CD14-positive monocyte (primary cell): Measurements from ENCODE around the gene SINHCAF. TPM values are rescaled to one million over a fixed set of nuclear protein-coding genes. Genes with fewer than 3 reads are reported as not detected.
"Not testable (repeated sequence)": the region's sequence is repeated elsewhere in the genome, so short reads cannot be mapped to it uniquely, and the experiment has no call there.

Source experiments
- DNase-seq, 3 donors: peaks; one replicate each; pipeline ENCODE4 v3.0.0-alpha.2; 2011 to 2022
- H2AFZ ChIP-seq: 2 replicates; pipeline ENCODE4 v1.6.0; 2012; ENCODE audit warnings: mild to moderate bottlenecking, low read depth, low read length, inconsistent platforms; ENCODE audit not compliant: insufficient read depth, poor library complexity, severe bottlenecking
- H3K27ac ChIP-seq, 2 donors: 1 replicate in 1 of 2; 2 replicates in 1 of 2; pipeline ENCODE4 v1.5.1; 2012 to 2013; ENCODE audit warnings: low read length in 2 of 2, control low read depth in 1 of 2, inconsistent platforms in 1 of 2, low read depth in 1 of 2, mild to moderate bottlenecking in 1 of 2
- H3K27me3 ChIP-seq, 2 donors: one replicate each; pipeline versions ENCODE4 v1.6.0 to v1.6.1; 2011 to 2013; ENCODE audit warnings: low read length in 2 of 2; ENCODE audit not compliant: control insufficient read depth in 2 of 2, insufficient read depth in 2 of 2
- H3K36me3 ChIP-seq, 2 donors: replicated peaks in 1 of 2; 1 replicate in 1 of 2; 2 replicates in 1 of 2; pipeline versions ENCODE4 v1.5.1 to v1.6.1; 2012 to 2013; ENCODE audit warnings: low read length in 2 of 2, control low read depth in 1 of 2, inconsistent platforms in 1 of 2, mild to moderate bottlenecking in 1 of 2; ENCODE audit not compliant: insufficient read depth in 2 of 2, control insufficient read depth in 1 of 2
- H3K4me1 ChIP-seq, 2 donors: 1 replicate in 1 of 2; 2 replicates in 1 of 2; pipeline versions ENCODE4 v1.5.1 to v1.6.1; 2012 to 2013; ENCODE audit warnings: low read length in 2 of 2, control low read depth in 1 of 2, inconsistent platforms in 1 of 2, mild to moderate bottlenecking in 1 of 2, moderate library complexity in 1 of 2; ENCODE audit not compliant: insufficient read depth in 2 of 2, control insufficient read depth in 1 of 2
- H3K4me2 ChIP-seq: replicated peaks from 2 replicates; pipeline ENCODE3; 2012; ENCODE audit warnings: low read length, moderate library complexity, mild to moderate bottlenecking; ENCODE audit not compliant: poor library complexity, severe bottlenecking; ENCODE audit errors: extremely low read depth
- H3K4me3 ChIP-seq, 3 experiments: fragments of 200-600 bp in 1 of 3; sonication (generic) in 1 of 3; replicated peaks in 1 of 3; 1 replicate in 2 of 3; 2 replicates in 1 of 3; pipeline ENCODE4 v1.5.1; 2011 to 2013; ENCODE audit warnings: low read length in 3 of 3, mild to moderate bottlenecking in 3 of 3, control low read depth in 2 of 3, low read depth in 2 of 3, inconsistent platforms in 1 of 3, moderate library complexity in 1 of 3
- H3K79me2 ChIP-seq: 2 replicates; pipeline ENCODE4 v1.6.0; 2012; ENCODE audit warnings: mild to moderate bottlenecking, control low read depth, inconsistent platforms, low read length, moderate library complexity; ENCODE audit not compliant: insufficient read depth
- H3K9ac ChIP-seq: 2 replicates; pipeline ENCODE4 v1.6.0; 2017; ENCODE audit warnings: low read length, mild to moderate bottlenecking; ENCODE audit not compliant: insufficient read depth, poor library complexity, severe bottlenecking
- H3K9me3 ChIP-seq, 2 donors: replicated peaks in 1 of 2; 1 replicate in 1 of 2; 2 replicates in 1 of 2; pipeline versions ENCODE4 v1.5.1 to v1.6.1; 2012 to 2013; ENCODE audit warnings: low read length in 2 of 2, control low read depth in 1 of 2; ENCODE audit not compliant: control insufficient read depth in 1 of 2, insufficient read depth in 1 of 2
- H4K20me1 ChIP-seq: 2 replicates; pipeline ENCODE4 v1.6.0; 2012; ENCODE audit warnings: mild to moderate bottlenecking, low read length, control low read depth, moderate library complexity; ENCODE audit not compliant: insufficient read depth
- H3K27ac Mint-ChIP-seq, 7 donors: one replicate each; pipeline ENCODE4 v1.8.0; 2020; ENCODE audit warnings: mild to moderate bottlenecking in 7 of 7, mixed read lengths in 7 of 7, moderate library complexity in 6 of 7, inconsistent platforms in 2 of 7
- H3K27me3 Mint-ChIP-seq, 3 donors: one replicate each; pipeline ENCODE4 v1.8.0; 2021 to 2022; ENCODE audit warnings: low read depth in 3 of 3, mild to moderate bottlenecking in 3 of 3, mixed read lengths in 3 of 3, moderate library complexity in 3 of 3, inconsistent platforms in 1 of 3
- H3K36me3 Mint-ChIP-seq, 2 donors: one replicate each; pipeline ENCODE4 v1.8.0; 2020; ENCODE audit warnings: mixed read lengths in 2 of 2, inconsistent platforms in 1 of 2, mild to moderate bottlenecking in 1 of 2
- H3K4me1 Mint-ChIP-seq: one replicate; pipeline ENCODE4 v1.8.0; 2020; ENCODE audit warnings: mild to moderate bottlenecking, mixed read lengths
- H3K4me3 Mint-ChIP-seq, 2 donors: one replicate each; pipeline ENCODE4 v1.8.0; 2020; ENCODE audit warnings: mild to moderate bottlenecking in 2 of 2, mixed read lengths in 2 of 2, moderate library complexity in 1 of 2
- H3K9me3 Mint-ChIP-seq, 7 donors: one replicate each; pipeline ENCODE4 v1.8.0; 2020 to 2022; ENCODE audit warnings: mixed read lengths in 7 of 7, mild to moderate bottlenecking in 6 of 7, moderate library complexity in 6 of 7, inconsistent platforms in 2 of 7
- WGBS: methylation state at CpG from one replicate; pipeline ENCODE4 v1.1.5; 2013; ENCODE audit warnings: missing lambda C conversion rate; ENCODE audit not compliant: insufficient coverage; 5-methylcytosine and 5-hydroxymethylcytosine counted together
- intact Hi-C, 2 donors: fragments of 100-400 bp; cut with micrococcal nuclease; formaldehyde crosslinking; loops; one replicate each; pipeline versions ENCODE4 v1.15.0 to v1.15.1; 2023
- polyA plus RNA-seq, 3 donors: library from polyadenylated mRNA; depleted of rRNA in 1 of 3; unstranded in 2 of 3; stranded (reverse) in 1 of 3; fragments of 300-500 nt in 2 of 3; fragments of >200 nt in 1 of 3; fragmentation: Illumina TruSeq in 2 of 3; gene quantifications; 1 replicate in 2 of 3; 2 replicates in 1 of 3; pipeline ENCODE4 v1.2.3, GENCODE V29; 2012 to 2021
- TF ChIP-seq, protein P1 (sequence below): fragments of 200-600 bp; IDR thresholded peaks from one replicate; pipeline ENCODE4 v1.8.0; 2022; ENCODE audit warnings: antibody characterized with exemption, mild to moderate bottlenecking

SINHCAF gene
- polyA plus RNA-seq, 3 donors: 14.2 to 20.2 (median 20.1) TPM

DNA sequence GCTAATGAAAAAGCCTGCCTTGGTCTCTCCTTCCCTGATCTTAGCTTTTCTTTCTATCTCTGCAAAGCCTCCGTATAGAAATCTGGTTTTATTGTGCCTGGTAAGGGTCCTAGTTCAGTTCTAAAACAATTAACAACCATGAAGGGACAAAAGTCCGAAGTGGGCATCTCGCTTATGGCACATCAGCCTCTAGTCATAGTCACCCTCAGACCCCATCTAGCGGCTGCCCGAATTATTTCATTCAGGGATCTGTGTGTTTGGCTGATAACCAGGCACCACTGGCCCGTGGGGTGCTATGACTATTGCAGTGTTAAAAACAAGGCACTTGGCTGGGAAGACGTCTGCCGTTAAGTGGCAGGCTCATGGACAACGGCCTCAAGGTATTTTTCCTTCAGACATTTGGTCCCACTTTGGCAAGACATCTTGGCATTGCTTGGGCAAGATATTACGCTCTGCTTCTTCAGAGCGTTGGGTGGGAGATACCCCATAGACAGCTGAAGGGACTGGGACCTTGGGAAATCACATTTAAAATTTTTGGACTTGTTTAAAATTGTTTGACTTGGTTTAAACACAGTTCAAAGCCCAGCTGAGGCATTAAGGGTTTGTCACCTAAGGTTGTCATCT is 87.1 kb downstream of the SINHCAF start:
- 27% methylated on average over 7 of the region's 11 CpGs for WGBS
- Mint-ChIP-seq H3K27me3 (peaks cover 10 to 17% (median 13%) of the 10 kb centered on the region in 3 donors), H3K4me3 (peak overlapping the region in 1 of 2 donors; percentile 43), H3K36me3 (no peaks in the 10 kb centered on the region), H3K9me3 (no peaks in the 10 kb centered on the region), H3K27ac (no peak overlapping the region), H3K4me1 (peaks cover 4% of the 10 kb centered on the region)
- Histone ChIP-seq H3K9me3 (no peaks in the 10 kb centered on the region), H3K36me3 (no peaks in the 10 kb centered on the region), H3K4me2 (no peak overlapping the region), H3K27ac (no peak overlapping the region), H3K9ac (no peak overlapping the region), H3K4me1 (no peaks in the 10 kb centered on the region), H3K4me3 (no peak overlapping the region), H2AFZ (no peak overlapping the region), H4K20me1 (no peaks in the 10 kb centered on the region), H3K27me3 (no peaks in the 10 kb centered on the region), H3K79me2 (no peaks in the 10 kb centered on the region)
- DNase-seq: peak in 2 of 3 donors; percentile 9 to 20
- intact Hi-C loops: loop anchor here in 1 of 2 donors (10.0 kb wide), 1 partner anchor 394 kb away; no protein-coding TSS in a partner anchor
- TF ChIP-seq, protein P1, sequence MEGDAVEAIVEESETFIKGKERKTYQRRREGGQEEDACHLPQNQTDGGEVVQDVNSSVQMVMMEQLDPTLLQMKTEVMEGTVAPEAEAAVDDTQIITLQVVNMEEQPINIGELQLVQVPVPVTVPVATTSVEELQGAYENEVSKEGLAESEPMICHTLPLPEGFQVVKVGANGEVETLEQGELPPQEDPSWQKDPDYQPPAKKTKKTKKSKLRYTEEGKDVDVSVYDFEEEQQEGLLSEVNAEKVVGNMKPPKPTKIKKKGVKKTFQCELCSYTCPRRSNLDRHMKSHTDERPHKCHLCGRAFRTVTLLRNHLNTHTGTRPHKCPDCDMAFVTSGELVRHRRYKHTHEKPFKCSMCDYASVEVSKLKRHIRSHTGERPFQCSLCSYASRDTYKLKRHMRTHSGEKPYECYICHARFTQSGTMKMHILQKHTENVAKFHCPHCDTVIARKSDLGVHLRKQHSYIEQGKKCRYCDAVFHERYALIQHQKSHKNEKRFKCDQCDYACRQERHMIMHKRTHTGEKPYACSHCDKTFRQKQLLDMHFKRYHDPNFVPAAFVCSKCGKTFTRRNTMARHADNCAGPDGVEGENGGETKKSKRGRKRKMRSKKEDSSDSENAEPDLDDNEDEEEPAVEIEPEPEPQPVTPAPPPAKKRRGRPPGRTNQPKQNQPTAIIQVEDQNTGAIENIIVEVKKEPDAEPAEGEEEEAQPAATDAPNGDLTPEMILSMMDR: peak; percentile 70

DNA sequence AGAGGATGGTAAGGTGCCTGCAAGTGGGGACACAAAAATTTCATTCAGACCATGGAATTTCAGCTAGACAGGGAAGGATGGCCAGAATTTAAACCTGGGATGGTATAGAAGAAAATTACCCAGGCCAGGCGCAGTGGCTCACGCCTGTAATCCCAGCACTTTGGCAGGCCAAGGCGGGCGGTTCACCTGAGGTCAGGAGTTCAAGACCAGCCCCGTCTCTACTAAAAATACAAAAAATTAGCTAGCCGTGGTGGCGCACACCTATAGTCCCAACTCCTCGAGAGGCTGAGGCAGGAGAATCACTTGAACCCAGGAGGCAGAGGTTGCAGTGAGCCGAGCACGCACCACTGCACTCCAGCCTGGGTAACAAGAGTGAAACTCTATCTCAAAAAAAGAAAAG is 87.6 kb downstream of the SINHCAF start:
- not testable (repeated sequence) for H3K27me3 ChIP-seq, H3K36me3 ChIP-seq, H3K36me3 Mint-ChIP-seq, H3K9me3 ChIP-seq, H3K4me1 Mint-ChIP-seq, H3K27ac ChIP-seq, H4K20me1 ChIP-seq, H3K4me2 ChIP-seq, H2AFZ ChIP-seq, H3K4me1 ChIP-seq, H3K79me2 ChIP-seq, H3K9me3 Mint-ChIP-seq, DNase-seq, H3K27ac Mint-ChIP-seq, H3K9ac ChIP-seq, H3K4me3 ChIP-seq
- H3K4me3 Mint-ChIP-seq: peak overlapping the region in 1 of 2 donors; percentile 43
- 65% methylated on average over 5 of the region's 10 CpGs for WGBS
- intact Hi-C loops: loop anchor here in 1 of 2 donors (10.0 kb wide), 1 partner anchor 394 kb away; no protein-coding TSS in a partner anchor
- H3K27me3 Mint-ChIP-seq: peaks cover 12 to 17% (median 13%) of the 10 kb centered on the region in 3 donors
